Panc1 (cell line): ENCODE results near the gene TBCK. TPM values are rescaled to one million over a fixed set of nuclear protein-coding genes. Genes with fewer than 3 reads are reported as not detected.

Experiments used
- ATAC-seq: fragments of 200-7000 bp; cut with Tn5 transposase; 2 replicates; pipeline ENCODE4 v1.9.1; 2020; ENCODE audit warnings: mild to moderate bottlenecking, moderate library complexity
- BruUV-seq: library from RNA; stranded (reverse); fragments of 400-500 nt; replicated peaks from 2 replicates; lab custom pipeline; 2021; lab: Mats Ljungman, UMichigan
- CTCF ChIA-PET: fragments of 300-600 bp; sonication (Branson Sonifier 250); formaldehyde crosslinking; loops from one replicate; lab custom pipeline; 2022; ENCODE audit warnings: antibody characterized with exemption; lab: Charles Lee
- POLR2A ChIA-PET: fragments of 300-600 bp; sonication (Branson Sonifier 250); formaldehyde crosslinking; loops from one replicate; lab custom pipeline; 2022; ENCODE audit warnings: antibody characterized with exemption; lab: Charles Lee
- DNase-seq: peaks from one replicate; pipeline ENCODE4 v3.0.0-alpha.2; 2010; ENCODE audit warnings: low read depth, low spot score
- H3K27ac ChIP-seq: 2 replicates; pipeline ENCODE4 v1.5.1; 2011; ENCODE audit warnings: mild to moderate bottlenecking, low read length, inconsistent platforms
- H3K27me3 ChIP-seq: fragments of 200-500 bp; sonication (Bioruptor generic); 2 replicates; pipeline ENCODE4 v1.6.0; 2014; ENCODE audit warnings: low read length, inconsistent platforms; ENCODE audit not compliant: control insufficient read depth, insufficient read depth
- H3K36me3 ChIP-seq: fragments of 200-500 bp; sonication (Bioruptor generic); 2 replicates; pipeline ENCODE4 v1.5.1; 2014; ENCODE audit warnings: inconsistent platforms, mild to moderate bottlenecking, low read length, moderate library complexity; ENCODE audit not compliant: control insufficient read depth, insufficient read depth
- H3K4me1 ChIP-seq: 2 replicates; pipeline ENCODE4 v1.5.1; 2011; ENCODE audit warnings: inconsistent platforms, mild to moderate bottlenecking, low read length, moderate library complexity; ENCODE audit not compliant: control insufficient read depth, insufficient read depth
- H3K4me3 ChIP-seq, 2 experiments: 2 replicates each; pipeline ENCODE4 v1.5.1; 2011 to 2012; ENCODE audit warnings: low read depth in 2 of 2, low read length in 2 of 2, mild to moderate bottlenecking in 2 of 2, inconsistent platforms in 1 of 2, moderate library complexity in 1 of 2
- H3K9me3 ChIP-seq: fragments of 200-500 bp; sonication (Bioruptor generic); 2 replicates; pipeline ENCODE4 v1.5.1; 2014; ENCODE audit warnings: low read depth, mild to moderate bottlenecking, inconsistent platforms, low read length, moderate library complexity; ENCODE audit not compliant: control insufficient read depth, insufficient read depth
- CTCF ChIP-seq: fragments of 450-650 bp; IDR thresholded peaks from 2 replicates; pipeline ENCODE4 v1.5.1; 2017; ENCODE audit warnings: mild to moderate bottlenecking
- POLR2AphosphoS5 ChIP-seq: IDR thresholded peaks from 2 replicates; pipeline ENCODE4 v1.6.1; 2012; ENCODE audit warnings: mild to moderate bottlenecking, low read depth, low read length, moderate library complexity
- SIN3A ChIP-seq: IDR thresholded peaks from 2 replicates; pipeline ENCODE4 v1.6.1; 2012; ENCODE audit warnings: low read depth, mild to moderate bottlenecking, low read length, moderate library complexity, borderline replicate concordance; ENCODE audit not compliant: insufficient read depth
- TCF7L2 ChIP-seq: IDR thresholded peaks from 2 replicates; pipeline ENCODE4 v1.6.1; 2011; ENCODE audit warnings: mild to moderate bottlenecking, low read depth, low read length, inconsistent platforms
- in situ Hi-C: cut with HindIII; loops from 2 replicates; pipeline ENCODE4 v1.10.0; 2016; ENCODE audit warnings: low sequenced_read_pairs, low pct_unique_long_range_greater_than_20kb
- intact Hi-C: fragments of 100-400 bp; cut with micrococcal nuclease; formaldehyde crosslinking; loops from one replicate; pipeline ENCODE4 v1.10.0; 2022; ENCODE audit not compliant: unreplicated experiment
- total RNA-seq: library from RNA; stranded (reverse); gene quantifications from one replicate; pipeline ENCODE4 v1.2.1, GENCODE V29; 2021; ENCODE audit not compliant: unreplicated experiment
- TF ChIP-seq, protein P1 (sequence below), 2 experiments: IDR thresholded peaks; 2 replicates each; pipeline ENCODE4 v1.6.1; 2011 to 2012; ENCODE audit warnings: low read depth in 2 of 2, control low read depth in 1 of 2, low read length in 1 of 2, mild to moderate bottlenecking in 1 of 2, moderate library complexity in 1 of 2; ENCODE audit not compliant: insufficient read depth in 1 of 2

Gene TBCK
- total RNA-seq, 1 experiment from 2014 or later, result 15.1 TPM

GRCh38 chr4:106364282-106364681 is 48.3 kb upstream of the TBCK start:
- H3K36me3 ChIP-seq, result no peaks in the 10 kb centered on the region
- in situ Hi-C loops, result no loop called here
- ChIA-PET CTCF (interaction anchor here (0.5 kb wide), 1 partner anchor 9 kb away, joined by 3 read pairs; no protein-coding TSS in a partner anchor), POLR2A (no interaction called here)
- H3K27ac ChIP-seq, result no peak overlapping the region
- no peaks in the 10 kb centered on the region for H3K4me1 ChIP-seq
- BruUV-seq, result no TSS peak
- DNase-seq (no peak), ATAC-seq (no peak)
- intact Hi-C loops, result no loop called here
- TF ChIP-seq TCF7L2, result no peak
- no peaks in the 10 kb centered on the region for H3K27me3 ChIP-seq
- H3K4me3 ChIP-seq, result no peak overlapping the region
- no peaks in the 10 kb centered on the region for H3K9me3 ChIP-seq

GRCh38 chr4:106362086-106362825 is 46.2 kb upstream of the TBCK start:
- no peaks in the 10 kb centered on the region for H3K4me1 ChIP-seq
- H3K4me3 ChIP-seq, result no peak overlapping the region
- no TSS peak for BruUV-seq
- H3K27ac ChIP-seq, result no peak overlapping the region
- ChIA-PET POLR2A (no interaction called here), CTCF (no interaction called here)
- ATAC-seq, result no peak
- in situ Hi-C loops (no loop called here), intact Hi-C loops (no loop called here)
- no peaks in the 10 kb centered on the region for H3K9me3 ChIP-seq
- no peaks in the 10 kb centered on the region for H3K36me3 ChIP-seq
- DNase-seq, result no peak
- no peaks in the 10 kb centered on the region for H3K27me3 ChIP-seq
- TF ChIP-seq POLR2AphosphoS5 (no peak), CTCF (no peak), TCF7L2 (no peak), SIN3A (no peak)
- TF ChIP-seq, protein P1, sequence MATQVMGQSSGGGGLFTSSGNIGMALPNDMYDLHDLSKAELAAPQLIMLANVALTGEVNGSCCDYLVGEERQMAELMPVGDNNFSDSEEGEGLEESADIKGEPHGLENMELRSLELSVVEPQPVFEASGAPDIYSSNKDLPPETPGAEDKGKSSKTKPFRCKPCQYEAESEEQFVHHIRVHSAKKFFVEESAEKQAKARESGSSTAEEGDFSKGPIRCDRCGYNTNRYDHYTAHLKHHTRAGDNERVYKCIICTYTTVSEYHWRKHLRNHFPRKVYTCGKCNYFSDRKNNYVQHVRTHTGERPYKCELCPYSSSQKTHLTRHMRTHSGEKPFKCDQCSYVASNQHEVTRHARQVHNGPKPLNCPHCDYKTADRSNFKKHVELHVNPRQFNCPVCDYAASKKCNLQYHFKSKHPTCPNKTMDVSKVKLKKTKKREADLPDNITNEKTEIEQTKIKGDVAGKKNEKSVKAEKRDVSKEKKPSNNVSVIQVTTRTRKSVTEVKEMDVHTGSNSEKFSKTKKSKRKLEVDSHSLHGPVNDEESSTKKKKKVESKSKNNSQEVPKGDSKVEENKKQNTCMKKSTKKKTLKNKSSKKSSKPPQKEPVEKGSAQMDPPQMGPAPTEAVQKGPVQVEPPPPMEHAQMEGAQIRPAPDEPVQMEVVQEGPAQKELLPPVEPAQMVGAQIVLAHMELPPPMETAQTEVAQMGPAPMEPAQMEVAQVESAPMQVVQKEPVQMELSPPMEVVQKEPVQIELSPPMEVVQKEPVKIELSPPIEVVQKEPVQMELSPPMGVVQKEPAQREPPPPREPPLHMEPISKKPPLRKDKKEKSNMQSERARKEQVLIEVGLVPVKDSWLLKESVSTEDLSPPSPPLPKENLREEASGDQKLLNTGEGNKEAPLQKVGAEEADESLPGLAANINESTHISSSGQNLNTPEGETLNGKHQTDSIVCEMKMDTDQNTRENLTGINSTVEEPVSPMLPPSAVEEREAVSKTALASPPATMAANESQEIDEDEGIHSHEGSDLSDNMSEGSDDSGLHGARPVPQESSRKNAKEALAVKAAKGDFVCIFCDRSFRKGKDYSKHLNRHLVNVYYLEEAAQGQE (IDR thresholded peaks at IDR 0.05; ENCODE audit: insufficient read depth in 1 of 2, low read depth in 2 of 2, low read length in 1 of 2), result no peak

GRCh38 chr4:106358899-106359298 is 42.9 kb upstream of the TBCK start:
- BruUV-seq, result no TSS peak

More at GRCh38 chr4:106358899-106359298, 42.9 kb upstream of the TBCK start:
- Histone ChIP-seq H3K36me3 (no peaks in the 10 kb centered on the region), H3K27ac (no peak overlapping the region), H3K27me3 (no peaks in the 10 kb centered on the region), H3K9me3 (no peaks in the 10 kb centered on the region), H3K4me1 (no peaks in the 10 kb centered on the region), H3K4me3 (no peak overlapping the region)
- no peak for ATAC-seq
- no peak for TF ChIP-seq TCF7L2
- no peak for TF ChIP-seq SIN3A
- TF ChIP-seq POLR2AphosphoS5, result no peak
- TF ChIP-seq, protein P1 (IDR thresholded peaks at IDR 0.05; ENCODE audit: insufficient read depth in 1 of 2, low read depth in 2 of 2, low read length in 1 of 2), result no peak
- no peak for TF ChIP-seq CTCF
- CTCF ChIA-PET, result no interaction called here
- no peak for DNase-seq
- in situ Hi-C loops (no loop called here), intact Hi-C loops (no loop called here)
- POLR2A ChIA-PET, result no interaction called here
